Osteocyte (in vitro differentiated cells): Measurements from ENCODE around the gene FLYWCH1. TPM values are rescaled to one million over a fixed set of nuclear protein-coding genes. Genes with fewer than 3 reads are reported as not detected.
"Not testable (repeated sequence)": the region's sequence is repeated elsewhere in the genome, so short reads cannot be mapped to it uniquely, and the experiment has no call there.

Experiments used
- DNase-seq: peaks from one replicate; pipeline ENCODE4 v3.0.0; 2021; ENCODE audit warnings: mixed read lengths; ENCODE audit not compliant: unreplicated experiment; ENCODE audit errors: extremely low spot score
- H3K27ac Mint-ChIP-seq: one replicate; pipeline ENCODE4 v1.8.0; 2021; ENCODE audit warnings: mild to moderate bottlenecking, mixed read lengths; ENCODE audit not compliant: unreplicated experiment
- H3K27me3 Mint-ChIP-seq: one replicate; pipeline ENCODE4 v1.8.0; 2021; ENCODE audit warnings: mixed read lengths; ENCODE audit not compliant: unreplicated experiment
- H3K36me3 Mint-ChIP-seq: one replicate; pipeline ENCODE4 v1.8.0; 2021; ENCODE audit warnings: mixed read lengths; ENCODE audit not compliant: unreplicated experiment
- H3K4me1 Mint-ChIP-seq: one replicate; pipeline ENCODE4 v1.8.0; 2021; ENCODE audit warnings: mixed read lengths; ENCODE audit not compliant: unreplicated experiment
- H3K4me3 Mint-ChIP-seq: one replicate; pipeline ENCODE4 v1.8.0; 2021; ENCODE audit warnings: mild to moderate bottlenecking, moderate library complexity, mixed read lengths; ENCODE audit not compliant: unreplicated experiment
- H3K9me3 Mint-ChIP-seq: one replicate; pipeline ENCODE4 v1.8.0; 2021; ENCODE audit warnings: mixed read lengths; ENCODE audit not compliant: unreplicated experiment
- CTCF ChIP-seq: fragments of 200-600 bp; sonication (generic); IDR thresholded peaks from 2 replicates; pipeline ENCODE4 v1.5.0; 2021; ENCODE audit warnings: antibody characterized with exemption, mild to moderate bottlenecking, moderate library complexity
- total RNA-seq: library from RNA; stranded (reverse); gene quantifications from 2 replicates; pipeline ENCODE4 v1.2.1, GENCODE V29; 2021

FLYWCH1 gene
- total RNA-seq, 1 donor from 2014 or later = 46.4 TPM

- Mint-ChIP-seq H3K27ac (no peak overlapping the region), H3K36me3 (peaks cover 10% of the 10 kb centered on the region), H3K4me3 (peak overlapping the region; percentile 27), H3K4me1 (peaks cover 4% of the 10 kb centered on the region), H3K27me3 (no peaks in the 10 kb centered on the region), H3K9me3 (no peaks in the 10 kb centered on the region)
- no peak for TF ChIP-seq CTCF
- no peak for DNase-seq
These were observed 14.9 kb downstream of the FLYWCH1 start for GRCh38 chr16:2926650-2926999.

GRCh38 chr16:2927010-2927646 is 15.4 kb downstream of the FLYWCH1 start:
- Mint-ChIP-seq H3K4me1 (peaks cover 4% of the 10 kb centered on the region), H3K9me3 (no peaks in the 10 kb centered on the region), H3K4me3 (peak overlapping the region; percentile 27), H3K27ac (no peak overlapping the region), H3K36me3 (peaks cover 9% of the 10 kb centered on the region), H3K27me3 (no peaks in the 10 kb centered on the region)
- TF ChIP-seq CTCF = peak; percentile 95
- peak; percentile 93 for DNase-seq

- H3K9me3 Mint-ChIP-seq, H3K36me3 Mint-ChIP-seq, H3K27me3 Mint-ChIP-seq, H3K4me1 Mint-ChIP-seq, H3K27ac Mint-ChIP-seq, H3K4me3 Mint-ChIP-seq, DNase-seq: not testable (repeated sequence)
These were observed 16.4 kb downstream of the FLYWCH1 start for GRCh38 chr16:2928151-2928550.

GRCh38 chr16:2928796-2929195 is 17.1 kb downstream of the FLYWCH1 start:
- no peak overlapping the region for H3K27ac Mint-ChIP-seq
- no peak for TF ChIP-seq CTCF
- no peak overlapping the region for H3K4me3 Mint-ChIP-seq
- H3K9me3 Mint-ChIP-seq = no peaks in the 10 kb centered on the region
- no peaks in the 10 kb centered on the region for H3K27me3 Mint-ChIP-seq
- peaks cover 4% of the 10 kb centered on the region for H3K4me1 Mint-ChIP-seq
- peaks cover 4% of the 10 kb centered on the region for H3K36me3 Mint-ChIP-seq
- no peak for DNase-seq

GRCh38 chr16:2929693-2930092 is 18.0 kb downstream of the FLYWCH1 start:
- H3K4me1 Mint-ChIP-seq = peaks cover 4% of the 10 kb centered on the region
- no peaks in the 10 kb centered on the region for H3K27me3 Mint-ChIP-seq
- no peak overlapping the region for H3K27ac Mint-ChIP-seq
- H3K9me3 Mint-ChIP-seq = no peaks in the 10 kb centered on the region
- no peak for DNase-seq
- peaks cover 8% of the 10 kb centered on the region for H3K36me3 Mint-ChIP-seq
- no peak for TF ChIP-seq CTCF
- H3K4me3 Mint-ChIP-seq = no peak overlapping the region

GRCh38 chr16:2930236-2930635 is 18.5 kb downstream of the FLYWCH1 start:
- DNase-seq = no peak
- H3K4me3 Mint-ChIP-seq = no peak overlapping the region
- peaks cover 10% of the 10 kb centered on the region for H3K36me3 Mint-ChIP-seq

GRCh38 chr16:2931231-2931914 is 19.6 kb downstream of the FLYWCH1 start:
- peaks cover 15% of the 10 kb centered on the region for H3K36me3 Mint-ChIP-seq
- not testable (repeated sequence) for H3K27ac Mint-ChIP-seq, H3K4me1 Mint-ChIP-seq, H3K9me3 Mint-ChIP-seq, H3K27me3 Mint-ChIP-seq, DNase-seq, H3K4me3 Mint-ChIP-seq

More at GRCh38 chr16:2930236-2930635, 18.5 kb downstream of the FLYWCH1 start:
- H3K27me3 Mint-ChIP-seq = no peaks in the 10 kb centered on the region
- no peaks in the 10 kb centered on the region for H3K9me3 Mint-ChIP-seq
- no peak for TF ChIP-seq CTCF
- H3K4me1 Mint-ChIP-seq = peaks cover 4% of the 10 kb centered on the region
- H3K27ac Mint-ChIP-seq = no peak overlapping the region
